GM12878 (cell line): ENCODE results near the gene OR2T35. TPM values are rescaled to one million over a fixed set of nuclear protein-coding genes. Genes with fewer than 3 reads are reported as not detected.

Source experiments
- ATAC-seq: fragments of 200-7000 bp; cut with Tn5 transposase; 3 replicates; pipeline ENCODE4 v1.9.1; 2020; ENCODE audit warnings: mild to moderate bottlenecking, moderate library complexity
- BruUV-seq: library from RNA; stranded (reverse); fragments of 400-500 nt; replicated peaks from 2 replicates; lab custom pipeline; 2021; lab: Mats Ljungman, UMichigan
- CTCF ChIA-PET: fragments of 300-600 bp; sonication (Branson Sonifier 250); formaldehyde crosslinking; extraction: SDS; loops from one replicate; lab custom pipeline; 2021; ENCODE audit warnings: inconsistent platforms; lab: Yijun Ruan, JAX
- POLR2A ChIA-PET: fragments of 350-600 bp; formaldehyde crosslinking; extraction: SDS; loops from one replicate; lab custom pipeline; 2021; ENCODE audit warnings: inconsistent platforms; lab: Charles Lee
- RAD21 ChIA-PET: fragments of 300-600 bp; sonication (Branson Sonifier 250); formaldehyde crosslinking; loops from one replicate; lab custom pipeline; 2023; ENCODE audit warnings: antibody characterized with exemption; ENCODE audit not compliant: unreplicated experiment; lab: Charles Lee
- SMC1A ChIA-PET: fragments of 300-600 bp; sonication (Branson Sonifier 250); formaldehyde crosslinking; loops from one replicate; lab custom pipeline; 2023; ENCODE audit not compliant: unreplicated experiment, uncharacterized antibody; lab: Charles Lee
- DNase-seq: peaks from one replicate; pipeline ENCODE4 v3.0.0-alpha.2; 2011; ENCODE audit warnings: low read depth, low spot score
- FAIRE-seq: peaks from 3 replicates; lab custom pipeline; 2011; peaks lifted over from hg19 to GRCh38; lab: Jason Lieb, UNC
- H2AFZ ChIP-seq: 2 replicates; pipeline ENCODE4 v1.6.0; 2011; ENCODE audit warnings: low read depth, low read length, control low read depth; ENCODE audit not compliant: control insufficient read depth
- H3K27ac ChIP-seq: 2 replicates; pipeline ENCODE4 v1.5.1; 2011; ENCODE audit warnings: control low read depth; ENCODE audit not compliant: control insufficient read depth, insufficient read depth
- H3K27me3 ChIP-seq, 2 experiments: replicated peaks in 1 of 2; 2 replicates each; pipeline versions ENCODE4 v1.6.0 to v1.6.1; 2011; ENCODE audit warnings: low read length in 1 of 2; ENCODE audit not compliant: control insufficient read depth in 2 of 2, insufficient read depth in 2 of 2
- H3K36me3 ChIP-seq, 2 experiments: 2 replicates each; pipeline ENCODE4 v1.5.1; 2011; ENCODE audit warnings: low read length in 1 of 2; ENCODE audit not compliant: control insufficient read depth in 2 of 2, insufficient read depth in 2 of 2
- H3K4me1 ChIP-seq: 2 replicates; pipeline ENCODE4 v1.6.1; 2011; ENCODE audit warnings: mild to moderate bottlenecking, low read length, moderate library complexity, mixed read lengths; ENCODE audit not compliant: control insufficient read depth, insufficient read depth
- H3K4me2 ChIP-seq: 2 replicates; pipeline ENCODE4 v1.6.0; 2011; ENCODE audit warnings: control low read depth; ENCODE audit not compliant: control insufficient read depth, insufficient read depth
- H3K4me3 ChIP-seq: fragments of 200-600 bp; sonication (generic); 2 replicates; pipeline ENCODE4 v1.5.1; 2016
- H3K79me2 ChIP-seq: 2 replicates; pipeline ENCODE4 v1.6.0; 2011; ENCODE audit warnings: low read length; ENCODE audit not compliant: control insufficient read depth, insufficient read depth
- H3K9ac ChIP-seq: 2 replicates; pipeline ENCODE4 v1.8.0; 2011; ENCODE audit warnings: low read length, control low read depth, mixed read lengths; ENCODE audit not compliant: control insufficient read depth, insufficient read depth
- H3K9me3 ChIP-seq: replicated peaks from 3 replicates; pipeline ENCODE4 v1.5.1; 2011; ENCODE audit warnings: mild to moderate bottlenecking, low read length; ENCODE audit not compliant: control insufficient read depth, insufficient read depth
- H4K20me1 ChIP-seq: 2 replicates; pipeline ENCODE4 v1.6.0; 2011; ENCODE audit not compliant: control insufficient read depth, insufficient read depth
- BHLHE40 ChIP-seq, 2 experiments: fragments of 450-650 bp in 1 of 2; IDR thresholded peaks; 2 replicates each; pipeline ENCODE4 v1.6.1; 2011 to 2017; ENCODE audit warnings: low read depth in 2 of 2, borderline replicate concordance in 1 of 2, improper control_type of control experiment in 1 of 2, low read length in 1 of 2, mild to moderate bottlenecking in 1 of 2
- CBX5 ChIP-seq: sonication (generic); IDR thresholded peaks from 2 replicates; pipeline ENCODE4 v1.6.1; 2016; ENCODE audit warnings: low read depth, moderate library complexity, mild to moderate bottlenecking, inconsistent platforms
- JUND ChIP-seq: IDR thresholded peaks from 2 replicates; pipeline ENCODE4 v1.6.1; 2012; ENCODE audit warnings: low read depth, mild to moderate bottlenecking, low read length, improper control_type of control experiment, moderate library complexity
- MEF2B ChIP-seq: fragments of 450-650 bp; IDR thresholded peaks from 2 replicates; pipeline ENCODE4 v1.6.1; 2018; ENCODE audit warnings: mild to moderate bottlenecking, moderate library complexity; ENCODE audit not compliant: partially characterized antibody, poor library complexity, severe bottlenecking
- PBX3 ChIP-seq: IDR thresholded peaks from 2 replicates; pipeline ENCODE4 v1.6.1; 2011; ENCODE audit warnings: mild to moderate bottlenecking, low read depth, low read length, moderate library complexity; ENCODE audit not compliant: insufficient replicate concordance
- POLR2A ChIP-seq: IDR thresholded peaks from 2 replicates; pipeline ENCODE4 v1.6.1; 2011; ENCODE audit warnings: low read depth, mild to moderate bottlenecking, low read length
- RCOR1 ChIP-seq: conservative IDR thresholded peaks from 2 replicates; pipeline ENCODE4 v1.6.1; 2012; ENCODE audit warnings: low read depth, low read length, improper control_type of control experiment
- RELB ChIP-seq: fragments of 450-650 bp; IDR thresholded peaks from 2 replicates; pipeline ENCODE4 v1.6.1; 2017; ENCODE audit warnings: low read depth, mild to moderate bottlenecking, moderate library complexity
- WGBS: methylation state at CpG from one replicate; pipeline ENCODE4 v1.1.6; 2016; ENCODE audit warnings: low lambda C conversion rate; ENCODE audit not compliant: insufficient replicate concordance, insufficient coverage; ENCODE audit errors: missing lambda C conversion rate; 5-methylcytosine and 5-hydroxymethylcytosine counted together
- in situ Hi-C: fragments of 300-500 bp; cut with MboI; formaldehyde crosslinking; loops from 9 replicates; pipeline ENCODE4 v1.14.3; 2018; ENCODE audit warnings: mixed read lengths
- intact Hi-C: fragments of 100-400 bp; cut with micrococcal nuclease; formaldehyde crosslinking; loops from one replicate; pipeline ENCODE4 v1.14.2; 2022; ENCODE audit not compliant: unreplicated experiment
- polyA plus RNA-seq, 11 experiments: library from polyadenylated mRNA; depleted of rRNA in 4 of 11; unstranded in 6 of 11; stranded (reverse) in 5 of 11; fragments of >200 nt; fragmentation: Nextera tagmentation in 4 of 11; fragmentation: Illumina TruSeq in 1 of 11; extraction: Ambion mirVana in 4 of 11; extraction: Trizol in 1 of 11; gene quantifications; 1 replicate in 1 of 11; 2 replicates in 10 of 11; pipeline versions ENCODE4 v1.2.1 to v1.2.3, GENCODE V29; 2011 to 2016; ENCODE audit warnings: inconsistent platforms in 2 of 11, missing spikeins in 2 of 11, low read depth in 1 of 11
- total RNA-seq, 4 experiments: library from RNA; depleted of rRNA in 3 of 4; stranded (reverse); fragments of >200 nt in 3 of 4; fragmentation: Illumina TruSeq in 1 of 4; extraction: Trizol in 1 of 4; gene quantifications; 2 replicates each; pipeline versions ENCODE4 v1.2.1 to v1.2.3, GENCODE V29; 2013 to 2021
- TF ChIP-seq, protein P1 (sequence below): IDR thresholded peaks from 2 replicates; pipeline ENCODE4 v1.6.1; 2011; ENCODE audit warnings: low read depth, mild to moderate bottlenecking, low read length, moderate library complexity, borderline replicate concordance; ENCODE audit errors: extremely low read depth
- TF ChIP-seq, protein P2 (sequence below): fragments of 450-650 bp; conservative IDR thresholded peaks from 2 replicates; pipeline ENCODE4 v1.6.1; 2017; ENCODE audit warnings: mild to moderate bottlenecking, moderate library complexity

Gene OR2T35
- total and polyA plus RNA-seq, 10 of the 15 experiments (the other 5 are each of a cell fraction or from before 2014, with no cell fraction given): 0.03 to 0.89 (median 0.38) TPM; not detected in 2

- SMC1A ChIA-PET: no interaction called here
- Histone ChIP-seq H3K9ac (no peak overlapping the region), H3K4me2 (no peak overlapping the region), H3K4me1 (no peaks in the 10 kb centered on the region), H3K36me3 (no peaks in the 10 kb centered on the region), H3K27me3 (no peaks in the 10 kb centered on the region), H3K27ac (no peak overlapping the region), H4K20me1 (no peaks in the 10 kb centered on the region), H3K79me2 (no peaks in the 10 kb centered on the region), H3K4me3 (no peak overlapping the region), H3K9me3 (no peaks in the 10 kb centered on the region), H2AFZ (no peak overlapping the region)
- BruUV-seq: no TSS peak
- CTCF ChIA-PET: no interaction called here
- in situ Hi-C loops: no loop called here
- RAD21 ChIA-PET: no interaction called here
- intact Hi-C loops: no loop called here
- TF ChIP-seq PBX3: no peak
- TF ChIP-seq POLR2A: no peak
- TF ChIP-seq, protein P1, sequence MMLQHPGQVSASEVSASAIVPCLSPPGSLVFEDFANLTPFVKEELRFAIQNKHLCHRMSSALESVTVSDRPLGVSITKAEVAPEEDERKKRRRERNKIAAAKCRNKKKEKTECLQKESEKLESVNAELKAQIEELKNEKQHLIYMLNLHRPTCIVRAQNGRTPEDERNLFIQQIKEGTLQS: no peak
- no peak for TF ChIP-seq RELB
- no peak for TF ChIP-seq JUND
- TF ChIP-seq RCOR1: no peak
- TF ChIP-seq BHLHE40 (IDR thresholded peaks at IDR 0.05; ENCODE audit: borderline replicate concordance in 1 of 2, low read depth in 2 of 2, low read length in 1 of 2): no peak
- TF ChIP-seq, protein P2, sequence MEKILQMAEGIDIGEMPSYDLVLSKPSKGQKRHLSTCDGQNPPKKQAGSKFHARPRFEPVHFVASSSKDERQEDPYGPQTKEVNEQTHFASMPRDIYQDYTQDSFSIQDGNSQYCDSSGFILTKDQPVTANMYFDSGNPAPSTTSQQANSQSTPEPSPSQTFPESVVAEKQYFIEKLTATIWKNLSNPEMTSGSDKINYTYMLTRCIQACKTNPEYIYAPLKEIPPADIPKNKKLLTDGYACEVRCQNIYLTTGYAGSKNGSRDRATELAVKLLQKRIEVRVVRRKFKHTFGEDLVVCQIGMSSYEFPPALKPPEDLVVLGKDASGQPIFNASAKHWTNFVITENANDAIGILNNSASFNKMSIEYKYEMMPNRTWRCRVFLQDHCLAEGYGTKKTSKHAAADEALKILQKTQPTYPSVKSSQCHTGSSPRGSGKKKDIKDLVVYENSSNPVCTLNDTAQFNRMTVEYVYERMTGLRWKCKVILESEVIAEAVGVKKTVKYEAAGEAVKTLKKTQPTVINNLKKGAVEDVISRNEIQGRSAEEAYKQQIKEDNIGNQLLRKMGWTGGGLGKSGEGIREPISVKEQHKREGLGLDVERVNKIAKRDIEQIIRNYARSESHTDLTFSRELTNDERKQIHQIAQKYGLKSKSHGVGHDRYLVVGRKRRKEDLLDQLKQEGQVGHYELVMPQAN: no peak
- TF ChIP-seq MEF2B: no peak
- TF ChIP-seq CBX5: no peak
- POLR2A ChIA-PET: no interaction called here
- DNase-seq: no peak
- no peak for ATAC-seq
- FAIRE-seq: no peak
- WGBS: no CpG with 5 or more reads among the region's 8 CpGs
These were observed 45.7 kb downstream of the OR2T35 start for GRCh38 chr1:248599396-248599795.
